Breast epithelium (tissue), 4 donors: ENCODE data around the gene SLC49A4. TPM values are rescaled to one million over a fixed set of nuclear protein-coding genes. Genes with fewer than 3 reads are reported as not detected.

Experiments used
- DNase-seq, 2 donors: peaks; one replicate each; pipeline ENCODE4 v3.0.0-alpha.2; 2019; ENCODE audit warnings: low spot score in 2 of 2
- H3K27ac ChIP-seq, 2 donors: fragments of 200-600 bp; sonication (generic) in 1 of 2; one replicate each; pipeline ENCODE4 v1.5.1; 2016 to 2019; ENCODE audit warnings: mild to moderate bottlenecking in 1 of 2
- H3K27me3 ChIP-seq, 2 donors: fragments of 200-600 bp; sonication (generic) in 1 of 2; one replicate each; pipeline versions ENCODE4 v1.5.1 to v1.6.0; 2017 to 2019; ENCODE audit warnings: control low read depth in 1 of 2, mild to moderate bottlenecking in 1 of 2
- H3K36me3 ChIP-seq: fragments of 200-600 bp; one replicate; pipeline ENCODE4 v1.5.1; 2019
- H3K4me1 ChIP-seq, 2 donors: fragments of 200-600 bp; sonication (generic); one replicate each; pipeline ENCODE4 v1.5.1; 2016 to 2019; ENCODE audit warnings: control low read depth in 1 of 2
- H3K4me3 ChIP-seq, 3 donors: fragments of 200-600 bp; sonication (generic); 1 replicate in 2 of 3; 2 replicates in 1 of 3; pipeline ENCODE4 v1.5.1; 2016 to 2019; ENCODE audit warnings: mild to moderate bottlenecking in 3 of 3, moderate library complexity in 2 of 3
- H3K9me3 ChIP-seq, 2 donors: fragments of 200-600 bp; sonication (generic) in 1 of 2; one replicate each; pipeline ENCODE4 v1.5.1; 2016 to 2019; ENCODE audit warnings: control low read depth in 1 of 2
- CTCF ChIP-seq, 3 donors: fragments of 450-650 bp; IDR thresholded peaks; one replicate each; pipeline ENCODE4 v1.5.1; 2016 to 2017; ENCODE audit warnings: antibody characterized with exemption in 3 of 3, mild to moderate bottlenecking in 3 of 3, moderate library complexity in 3 of 3
- POLR2A ChIP-seq: fragments of 450-650 bp; IDR thresholded peaks from one replicate; pipeline ENCODE4 v1.6.1; 2016; ENCODE audit warnings: antibody characterized with exemption, mild to moderate bottlenecking, moderate library complexity
- POLR2AphosphoS5 ChIP-seq, 3 donors: sonication (generic); formaldehyde crosslinking; IDR thresholded peaks; one replicate each; pipeline ENCODE4 v1.6.1; 2017; ENCODE audit warnings: antibody characterized with exemption in 3 of 3
- intact Hi-C: fragments of 100-400 bp; cut with DNase I; formaldehyde crosslinking; loops from one replicate; pipeline ENCODE4 v1.15.1; 2023; ENCODE audit warnings: low total_unique reads
- total RNA-seq, 3 donors: library from RNA; depleted of rRNA; stranded (reverse); fragments of >200 nt; gene quantifications; one replicate each; pipeline ENCODE4 v1.1.0, GENCODE V29; 2016

SLC49A4 gene
- total RNA-seq, 3 donors from 2014 or later, result 14.1 to 17.7 (median 17.6) TPM

- H3K27ac ChIP-seq, result no peak overlapping the region
- intact Hi-C loops, result no loop called here
These were observed 30.6 kb downstream of the SLC49A4 start for GRCh38 chr3:122825460-122825859.

GRCh38 chr3:122826278-122826677 is 31.4 kb downstream of the SLC49A4 start:
- no peak for DNase-seq
- Histone ChIP-seq H3K27ac (no peak overlapping the region), H3K27me3 (no peaks in the 10 kb centered on the region), H3K4me3 (no peak overlapping the region), H3K36me3 (no peaks in the 10 kb centered on the region), H3K9me3 (no peaks in the 10 kb centered on the region), H3K4me1 (no peaks in the 10 kb centered on the region)
- TF ChIP-seq CTCF (IDR thresholded peaks at IDR 0.05), result no peak
- TF ChIP-seq POLR2AphosphoS5 (IDR thresholded peaks at IDR 0.05), result no peak
- TF ChIP-seq POLR2A, result no peak
- intact Hi-C loops, result no loop called here

More at GRCh38 chr3:122825460-122825859, 30.6 kb downstream of the SLC49A4 start:
- Histone ChIP-seq H3K4me1 (no peaks in the 10 kb centered on the region), H3K4me3 (no peak overlapping the region), H3K9me3 (no peaks in the 10 kb centered on the region), H3K36me3 (no peaks in the 10 kb centered on the region), H3K27me3 (no peaks in the 10 kb centered on the region)
- DNase-seq, result no peak
- TF ChIP-seq POLR2A (no peak), POLR2AphosphoS5 (IDR thresholded peaks at IDR 0.05) (no peak), CTCF (IDR thresholded peaks at IDR 0.05) (no peak)

GRCh38 chr3:122828281-122828680 is 33.4 kb downstream of the SLC49A4 start:
- TF ChIP-seq POLR2A, result no peak
- TF ChIP-seq CTCF (IDR thresholded peaks at IDR 0.05), result no peak
- no peak for TF ChIP-seq POLR2AphosphoS5 (IDR thresholded peaks at IDR 0.05)
- intact Hi-C loops, result no loop called here

GRCh38 chr3:122835590-122835989 is 40.7 kb downstream of the SLC49A4 start:
- intact Hi-C loops, result no loop called here
- DNase-seq, result no peak
- Histone ChIP-seq H3K9me3 (no peaks in the 10 kb centered on the region), H3K27me3 (no peaks in the 10 kb centered on the region), H3K4me1 (no peaks in the 10 kb centered on the region), H3K4me3 (no peak overlapping the region), H3K36me3 (no peaks in the 10 kb centered on the region), H3K27ac (no peak overlapping the region)
- TF ChIP-seq POLR2A, result no peak
- no peak for TF ChIP-seq CTCF (IDR thresholded peaks at IDR 0.05)
- TF ChIP-seq POLR2AphosphoS5 (IDR thresholded peaks at IDR 0.05), result no peak

More at GRCh38 chr3:122828281-122828680, 33.4 kb downstream of the SLC49A4 start:
- H3K27me3 ChIP-seq, result no peaks in the 10 kb centered on the region
- no peaks in the 10 kb centered on the region for H3K36me3 ChIP-seq
- no peaks in the 10 kb centered on the region for H3K4me1 ChIP-seq
- no peak overlapping the region for H3K27ac ChIP-seq
- H3K4me3 ChIP-seq, result no peak overlapping the region
- no peak for DNase-seq
- H3K9me3 ChIP-seq, result no peaks in the 10 kb centered on the region

- DNase-seq, result no peak
- no peaks in the 10 kb centered on the region for H3K36me3 ChIP-seq
- TF ChIP-seq CTCF (IDR thresholded peaks at IDR 0.05) (no peak), POLR2AphosphoS5 (IDR thresholded peaks at IDR 0.05) (no peak), POLR2A (no peak)
- no peaks in the 10 kb centered on the region for H3K27me3 ChIP-seq
- H3K4me1 ChIP-seq, result no peaks in the 10 kb centered on the region
- H3K9me3 ChIP-seq, result no peaks in the 10 kb centered on the region
- H3K4me3 ChIP-seq, result no peak overlapping the region
- H3K27ac ChIP-seq, result no peak overlapping the region
- intact Hi-C loops, result no loop called here
These were observed 48.7 kb downstream of the SLC49A4 start for GRCh38 chr3:122843604-122844003.
